GM19193 (cell line): ENCODE data around the gene DUSP9.

Source experiments
- POLR2A ChIP-seq: IDR thresholded peaks from 4 replicates; pipeline ENCODE4 v1.6.1; 2011; ENCODE audit not compliant: insufficient read depth, insufficient read length; ENCODE audit errors: extremely low read depth

DUSP9 gene

DNA sequence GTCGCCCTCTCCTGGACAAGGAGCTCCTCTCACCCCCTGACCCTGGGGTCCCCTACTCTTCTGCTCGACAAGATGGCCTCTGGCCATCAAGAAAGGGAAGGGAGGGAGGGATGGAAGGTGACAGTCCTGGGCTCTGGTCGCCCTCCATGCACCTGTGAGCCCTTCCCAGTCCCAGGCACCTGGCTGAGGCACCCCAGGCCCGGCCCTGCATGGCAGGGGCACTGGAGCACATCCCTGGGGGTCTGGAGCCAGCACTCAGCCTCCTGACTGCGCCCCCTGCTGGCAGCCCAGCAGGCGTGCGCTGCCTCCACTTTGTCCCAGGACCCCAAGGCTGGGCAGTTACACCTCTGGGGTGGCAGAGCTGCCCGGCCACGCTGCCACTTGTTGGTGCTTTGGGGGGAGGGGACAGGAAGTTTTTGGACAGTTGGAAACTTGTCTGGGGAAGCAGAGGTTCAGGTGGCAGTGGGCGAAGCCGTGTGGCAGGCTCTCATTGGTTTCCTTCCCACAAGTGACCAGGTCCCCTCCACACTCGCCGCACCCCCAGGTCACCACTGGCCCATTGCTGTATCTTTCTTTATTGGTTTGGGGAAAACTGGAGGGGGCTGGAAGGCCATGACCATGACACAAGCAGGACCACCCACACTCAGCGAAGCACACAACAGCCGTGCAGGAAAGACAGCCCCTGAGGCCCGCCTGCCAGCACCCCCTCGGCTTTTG lies 22.3 kb downstream of the DUSP9 start:
- TF ChIP-seq POLR2A, result no peak

DNA sequence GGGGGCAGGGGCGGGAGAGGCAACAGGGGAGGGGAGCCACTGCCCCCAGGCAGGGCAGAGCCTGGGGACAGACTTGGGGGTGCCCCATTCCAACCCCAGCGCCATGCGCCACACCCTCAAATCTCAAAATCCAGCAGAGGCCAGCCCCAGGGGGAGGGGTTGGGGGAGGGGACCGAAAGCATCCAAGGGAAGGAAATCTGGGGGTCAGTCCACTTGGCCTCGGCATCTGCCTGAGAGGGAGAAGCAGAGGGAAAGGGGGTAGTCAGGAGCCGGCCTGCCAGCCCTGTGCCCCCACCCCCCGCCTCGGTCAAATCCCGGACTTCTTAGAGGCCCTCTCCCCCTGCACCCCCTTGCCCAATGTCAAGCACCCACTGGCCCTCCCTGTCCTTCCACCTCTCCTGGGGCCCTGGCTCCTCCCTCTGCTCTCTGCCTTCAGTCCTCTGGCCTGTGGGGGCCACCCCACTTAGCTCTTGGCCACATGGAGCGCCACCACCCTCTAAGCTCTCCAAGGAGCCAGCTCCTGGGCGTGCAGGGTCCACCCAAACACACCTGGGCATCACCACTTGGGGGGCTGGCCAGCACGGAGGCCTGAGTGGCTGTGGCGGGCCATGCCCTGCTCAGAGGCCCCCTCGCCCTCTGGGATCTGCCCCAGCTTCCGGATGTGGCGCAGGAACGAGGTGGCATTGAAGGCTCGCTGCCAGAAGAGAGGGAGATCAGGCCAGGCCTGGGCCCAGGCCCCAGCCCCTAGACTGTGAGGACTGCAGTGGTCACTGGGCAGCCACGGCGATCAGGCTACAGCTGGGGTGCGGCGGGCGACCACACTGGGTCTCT lies 23.1 kb downstream of the DUSP9 start:
- TF ChIP-seq POLR2A, result no peak

DNA sequence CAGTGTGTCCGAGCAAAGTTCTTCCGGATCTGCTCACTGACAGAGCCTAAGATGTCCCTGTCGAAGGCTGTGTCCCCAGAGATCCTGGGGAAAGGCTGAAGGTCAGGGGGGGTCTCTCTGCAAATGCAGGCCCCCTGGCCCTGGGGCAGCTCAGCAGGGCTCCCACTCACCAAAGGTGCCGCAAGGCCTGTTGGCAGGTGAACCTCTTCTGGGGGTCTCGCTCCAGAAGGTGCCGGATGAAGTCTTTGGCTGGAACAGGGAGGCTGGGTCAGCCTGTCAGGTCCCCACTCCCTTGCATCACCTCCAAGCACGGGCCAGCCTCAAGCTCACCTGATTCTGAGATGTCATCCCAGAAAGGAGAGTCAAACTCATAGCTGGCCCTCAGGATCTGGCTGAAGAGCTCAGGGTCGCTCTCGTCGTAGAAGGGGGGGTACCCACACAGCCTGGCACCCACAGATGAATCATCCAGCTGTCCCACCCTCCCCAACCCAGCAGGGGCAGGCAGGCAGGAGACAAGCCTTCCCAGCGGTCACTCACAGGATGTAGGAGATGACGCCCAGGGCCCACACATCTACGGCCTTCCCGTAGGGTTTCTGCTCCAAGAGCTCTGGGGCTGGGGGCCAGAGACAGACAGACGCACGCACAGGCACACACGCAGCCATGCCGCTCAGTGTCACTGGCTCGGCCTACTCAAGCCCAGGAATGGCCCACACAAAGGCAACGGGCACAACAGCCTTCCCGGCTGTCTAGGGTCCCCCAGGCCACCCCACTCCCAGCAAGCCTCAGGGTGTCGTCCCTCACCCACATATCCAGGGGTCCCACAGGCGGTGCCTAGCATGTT lies 24.0 kb downstream of the DUSP9 start:
- TF ChIP-seq POLR2A, result no peak

DNA sequence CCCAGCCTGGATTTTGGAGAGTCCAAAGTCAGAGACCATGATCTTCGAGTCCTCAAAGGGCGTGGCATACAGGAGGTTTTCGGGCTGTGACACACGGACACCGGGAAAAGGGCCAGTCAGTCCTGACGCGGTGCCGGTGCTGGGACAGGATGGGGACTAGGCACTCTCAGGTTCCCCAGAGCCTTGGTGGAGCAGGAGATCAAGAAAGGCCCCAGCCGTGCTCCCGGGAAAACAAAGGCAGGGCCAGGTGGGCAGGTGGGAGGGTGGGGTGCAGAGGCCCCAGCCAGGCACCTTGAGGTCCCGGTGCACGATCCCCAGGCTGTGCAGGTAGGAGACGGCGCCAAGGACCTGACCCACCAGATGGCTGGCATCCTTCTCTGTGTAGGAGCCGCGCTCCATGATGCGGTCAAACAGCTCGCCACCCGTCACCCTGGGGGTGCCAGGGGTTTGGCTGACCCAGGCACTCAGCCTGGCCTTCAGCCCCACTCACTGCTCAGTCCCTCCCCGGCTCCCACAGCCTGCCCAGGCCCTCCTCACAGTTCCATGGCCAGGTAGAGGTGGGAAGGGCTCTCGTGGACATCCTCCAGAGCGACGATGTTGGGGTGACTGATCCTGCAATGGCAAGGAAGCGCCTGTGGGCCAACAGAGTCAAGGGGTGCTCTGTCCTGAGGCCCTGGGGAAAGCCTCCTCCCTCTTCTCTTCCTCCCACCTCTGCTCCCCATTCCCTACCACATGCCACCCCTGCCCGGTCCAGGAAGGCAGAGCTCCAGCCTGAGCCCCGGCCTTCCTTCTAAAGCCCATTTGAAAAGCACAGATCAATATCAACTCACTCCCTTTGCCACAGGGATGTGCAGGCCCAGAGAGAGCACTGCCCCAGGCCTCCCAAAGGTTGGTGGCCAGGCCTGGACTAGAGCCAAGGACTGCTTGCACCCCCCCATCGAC lies 24.9 kb downstream of the DUSP9 start:
- no peak for TF ChIP-seq POLR2A

DNA sequence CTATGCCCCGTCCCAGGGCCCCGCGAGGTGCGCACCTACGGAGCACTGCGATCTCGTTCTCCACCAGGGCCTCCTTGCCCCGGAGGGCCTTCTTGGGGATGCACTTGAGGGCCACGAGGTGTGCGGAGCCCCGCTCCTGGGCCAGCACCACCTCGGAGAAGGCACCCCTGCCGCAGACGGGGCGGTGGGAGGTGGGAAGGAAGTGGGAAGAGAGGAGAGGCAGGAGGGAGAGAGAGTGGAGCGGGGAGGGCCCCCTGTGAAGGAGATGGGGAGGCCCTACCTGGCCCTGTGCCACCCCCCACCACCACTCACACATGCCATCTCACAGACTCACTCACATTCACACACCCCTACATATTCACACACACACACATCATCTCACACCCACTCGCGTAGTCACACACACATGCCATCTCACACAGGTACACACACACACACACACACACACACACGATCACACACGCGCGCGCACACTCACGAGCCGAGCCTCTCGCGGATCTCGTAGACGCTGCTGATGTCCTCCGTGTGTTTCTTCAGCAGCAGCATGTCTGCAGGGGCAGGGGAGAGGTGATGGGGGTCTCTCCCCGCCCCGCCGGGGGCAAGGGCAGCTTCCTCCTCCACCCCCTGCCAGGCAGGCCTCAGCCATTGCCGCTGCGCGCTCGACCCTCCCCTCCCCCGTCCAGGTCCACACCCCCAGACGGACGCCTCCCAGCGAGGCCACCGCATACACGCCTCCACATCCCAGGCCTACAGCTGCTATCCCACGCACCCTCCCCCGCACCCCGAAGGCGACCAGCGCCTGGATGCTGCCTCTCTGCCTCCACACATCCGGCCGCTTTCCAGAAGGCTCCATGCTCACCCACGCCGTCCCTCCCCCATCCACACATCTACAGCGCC lies 25.8 kb downstream of the DUSP9 start:
- TF ChIP-seq POLR2A, result no peak

DNA sequence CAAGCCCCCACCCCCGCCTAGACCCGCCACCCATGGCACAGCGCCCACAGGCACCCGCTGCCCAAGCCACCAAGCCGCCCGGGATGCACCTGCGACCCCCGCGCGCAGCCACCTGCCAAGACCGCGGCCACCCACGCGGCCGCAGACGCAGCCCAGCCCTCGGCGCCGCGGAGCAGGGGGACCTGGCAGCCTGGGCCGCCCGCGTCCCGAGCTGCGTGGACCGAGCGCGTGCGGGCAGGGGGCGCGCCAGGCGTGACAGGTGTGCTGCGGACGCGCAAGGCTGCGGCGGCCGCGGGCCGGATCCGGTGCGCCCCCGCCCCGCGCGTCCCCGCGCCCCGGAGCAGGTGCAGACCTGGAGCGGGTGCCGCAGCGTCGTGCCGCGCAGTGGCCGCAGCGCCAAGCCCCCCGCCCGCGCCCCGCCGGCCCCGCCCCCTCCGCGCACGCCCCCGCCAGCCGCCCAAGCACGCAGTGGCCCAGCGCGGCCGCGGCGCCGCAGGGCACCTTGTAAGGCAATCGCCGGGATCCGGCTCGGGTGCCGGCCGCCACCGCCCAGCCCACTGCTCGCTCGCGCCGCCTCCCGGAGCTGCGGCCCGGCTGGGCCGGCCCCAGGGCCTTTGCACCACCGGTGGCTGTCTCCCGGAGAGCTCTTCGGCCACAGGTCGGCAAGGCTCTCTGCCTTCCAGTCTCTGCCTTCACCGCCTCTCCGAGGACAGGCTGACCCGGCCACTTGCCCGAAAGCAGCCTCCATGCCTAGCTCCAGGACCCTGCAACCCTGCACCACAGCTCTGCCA lies 26.6 kb downstream of the DUSP9 start, which contains the start of gene PNCK:
Gene PNCK, minus strand, starts transcription at position 386 of the 791 bp plus-strand sequence. CDS start 737 bp downstream, outside the sequence.
- TF ChIP-seq POLR2A, result no peak

DNA sequence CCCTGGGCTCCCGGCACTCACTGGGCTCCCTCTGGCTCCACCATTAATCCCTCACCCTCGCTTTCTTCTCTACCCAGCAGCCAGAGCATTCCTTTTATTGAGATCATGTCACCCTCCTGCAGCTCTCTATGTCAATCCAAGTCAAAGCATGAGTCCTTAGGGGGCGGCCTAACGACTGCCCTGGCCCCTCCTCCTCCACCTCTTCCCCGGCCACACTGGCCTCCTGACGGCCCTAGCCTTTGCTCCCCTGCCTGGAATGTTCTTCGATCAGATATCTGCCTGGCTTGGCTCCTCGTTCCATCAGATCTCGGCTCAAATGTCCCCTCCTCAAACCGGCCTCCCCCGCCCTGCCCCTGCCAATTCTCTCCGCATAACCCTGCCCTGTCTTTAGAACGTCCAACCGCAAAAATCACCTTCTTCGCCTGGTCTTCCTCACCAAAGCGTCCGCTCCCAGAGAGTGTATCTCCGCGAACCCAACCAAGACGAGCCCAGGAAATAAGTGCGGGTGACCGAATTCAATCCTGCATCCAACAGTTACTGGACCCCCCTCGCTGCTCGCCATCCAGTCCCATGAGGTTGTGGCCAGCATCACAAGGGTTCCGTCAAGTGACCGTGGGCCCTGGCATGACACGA lies 27.3 kb downstream of the DUSP9 start:
- TF ChIP-seq POLR2A, result no peak

DNA sequence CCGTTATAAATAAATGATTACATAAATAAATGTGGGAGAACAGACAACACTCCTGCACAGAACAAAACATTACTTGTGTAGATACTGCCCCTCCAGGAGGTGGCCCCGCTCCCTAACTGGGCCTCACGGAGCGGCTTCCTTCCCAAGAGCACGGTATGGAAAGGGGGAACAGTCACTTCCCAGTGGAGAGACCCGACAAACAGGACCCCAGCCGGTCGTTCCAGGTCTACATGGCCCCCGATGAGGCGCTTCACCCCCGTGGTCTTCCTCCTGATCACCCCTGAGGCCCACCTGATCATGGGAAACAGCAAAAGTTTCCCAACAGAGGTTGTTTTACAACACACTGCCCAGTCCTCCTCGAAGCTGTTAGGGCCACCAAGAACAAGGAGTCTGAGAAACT lies 34.2 kb downstream of the DUSP9 start:
- TF ChIP-seq POLR2A, result no peak

DNA sequence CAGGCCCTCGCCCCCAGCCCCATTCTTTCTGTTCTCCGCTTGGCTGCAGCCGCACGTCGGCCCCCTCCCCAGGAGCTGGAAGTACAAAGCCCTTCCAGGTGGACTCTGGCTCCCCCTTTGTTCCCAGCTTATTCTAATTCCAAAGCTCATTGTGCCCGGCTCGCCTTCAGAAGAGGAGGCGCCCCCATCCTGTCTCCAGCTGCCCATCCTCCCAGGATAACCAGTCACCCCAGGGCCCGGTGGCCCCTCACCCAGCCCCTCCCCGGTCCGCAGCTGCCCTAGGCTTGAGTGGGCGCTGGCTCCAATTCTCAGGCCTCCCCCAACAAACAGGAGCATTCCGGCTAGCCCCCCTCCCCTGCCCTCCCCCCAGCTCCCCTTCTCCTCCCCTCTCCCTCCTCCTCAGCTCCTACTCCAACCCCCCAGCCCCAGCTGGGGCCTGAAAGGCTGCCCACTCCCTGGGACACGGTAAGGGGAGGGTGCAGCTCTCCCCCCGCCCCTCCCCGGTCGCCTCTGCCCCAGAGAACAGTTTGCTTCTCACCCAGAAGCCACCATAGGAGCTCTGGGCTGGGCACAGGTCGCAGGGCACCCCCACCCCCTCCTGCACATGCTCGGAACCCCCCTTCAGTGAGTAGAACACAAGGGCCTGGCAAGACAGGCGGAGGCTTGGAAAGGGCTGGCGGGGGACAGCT lies 37.6 kb downstream of the DUSP9 start:
- no peak for TF ChIP-seq POLR2A

DNA sequence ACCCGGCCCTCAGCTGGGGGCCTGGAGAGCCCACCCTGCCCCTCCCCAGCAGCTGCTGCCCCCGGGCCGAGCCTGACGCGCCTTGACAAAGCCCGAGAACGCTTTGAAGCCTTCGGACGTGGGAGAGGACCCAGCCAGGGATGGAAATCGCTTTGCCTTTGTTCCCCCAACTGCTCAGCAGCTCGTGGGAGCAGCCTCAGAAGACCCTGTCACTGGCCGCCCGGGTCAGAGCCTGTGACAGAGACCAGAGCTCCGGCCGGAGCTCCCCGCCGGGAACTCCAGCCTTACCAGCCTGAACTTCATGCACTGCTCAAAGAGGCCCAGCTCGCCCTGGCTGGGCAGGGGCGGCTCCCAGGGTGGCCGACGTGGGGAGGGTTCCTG lies 38.1 kb downstream of the DUSP9 start:
- TF ChIP-seq POLR2A, result no peak
